Measurements from ENCODE around the gene RBM33. TPM values are rescaled to one million over a fixed set of nuclear protein-coding genes. Genes with fewer than 3 reads are reported as not detected.

The RBM33 gene
- total and polyA plus RNA-seq, 2 of the 4 experiments (the other 2 are of a cell fraction), result 7.3 to 10.8 TPM

DNA sequence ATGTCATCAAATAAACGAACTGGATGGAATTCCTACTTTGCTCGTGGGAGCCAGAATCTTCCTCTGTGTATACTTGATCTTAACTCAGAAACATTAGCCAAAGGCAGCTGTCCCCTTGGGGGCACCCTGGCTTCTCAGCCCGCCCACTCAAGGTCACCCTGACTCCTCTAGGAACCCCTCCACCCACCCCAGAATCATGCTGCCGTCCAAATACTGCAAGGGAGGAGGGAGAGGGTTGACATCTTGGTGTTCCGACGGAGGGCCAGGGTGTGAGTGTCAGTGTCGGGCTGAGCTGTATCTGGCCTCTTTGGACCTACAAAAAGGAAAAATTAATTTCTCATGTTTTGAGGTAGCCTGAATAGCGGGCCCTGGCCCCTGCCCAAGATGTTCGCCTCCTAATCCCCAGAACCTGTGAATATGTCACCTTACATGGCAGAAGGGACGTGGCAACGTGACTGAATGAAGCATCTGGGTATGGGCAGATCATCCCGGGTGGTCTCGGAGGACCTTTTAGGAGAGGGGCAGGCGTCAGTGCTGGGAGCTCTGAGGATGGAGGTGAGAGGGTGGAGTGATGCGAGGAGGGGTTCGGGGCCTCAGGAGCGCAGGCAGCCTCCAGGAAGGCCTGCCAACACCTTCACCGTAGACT, 40.5 kb upstream of the RBM33 start:
- Histone ChIP-seq H4K91ac (ENCODE audit: insufficient read depth, low read depth, low read length) (no peak overlapping the region), H3K9ac (ENCODE audit: low read depth, low read length) (no peak overlapping the region), H2AK9ac (replicated peaks; ENCODE audit: low read depth, low read length, poor library complexity) (no peak overlapping the region), H4K5ac (ENCODE audit: low read depth, low read length) (no peak overlapping the region), H3K4ac (ENCODE audit: low read depth, low read length) (no peak overlapping the region), H2AFZ (replicated peaks; ENCODE audit: low read length, poor library complexity) (no peak overlapping the region), H2BK120ac (ENCODE audit: low read depth, low read length) (no peak overlapping the region), H3K27me3 (ENCODE audit: control insufficient read depth, insufficient read depth, low read length) (peaks cover 8% of the 10 kb centered on the region), H3K4me2 (ENCODE audit: low read depth, low read length) (no peak overlapping the region), H3K23ac (ENCODE audit: low read depth, low read length) (no peak overlapping the region), H3K18ac (ENCODE audit: low read depth, low read length) (no peak overlapping the region), H2BK15ac (ENCODE audit: low read depth, low read length) (no peak overlapping the region), H3K4me3 (ENCODE audit: insufficient read depth, low read depth, low read length) (no peak overlapping the region), H2BK5ac (ENCODE audit: low read depth, low read length, poor library complexity, severe bottlenecking) (no peak overlapping the region), H4K20me1 (ENCODE audit: insufficient read depth, low read length) (no peaks in the 10 kb centered on the region), H3K27ac (ENCODE audit: insufficient read depth, low read length) (no peak overlapping the region), H3K9me1 (ENCODE audit: insufficient read depth, low read length) (no peaks in the 10 kb centered on the region), H3K36me3 (ENCODE audit: control insufficient read depth, insufficient read depth, low read length) (no peaks in the 10 kb centered on the region), H3K14ac (replicated peaks; ENCODE audit: low read depth, low read length) (no peak overlapping the region), H4K8ac (ENCODE audit: low read depth in 2 of 2, low read length in 2 of 2) (no peak overlapping the region), H2BK20ac (ENCODE audit: low read depth, low read length) (no peak overlapping the region), H3K56ac (ENCODE audit: extremely low read depth, insufficient read depth, low read length) (no peak overlapping the region), H3K79me1 (ENCODE audit: low read depth in 1 of 2, low read length in 2 of 2) (no peaks in the 10 kb centered on the region), H2AK5ac (ENCODE audit: low read depth, low read length) (no peak overlapping the region), H3K9me3 (ENCODE audit: control insufficient read depth, insufficient read depth, low read length) (no peaks in the 10 kb centered on the region), H3K4me1 (ENCODE audit: control insufficient read depth, insufficient read depth, low read length) (no peaks in the 10 kb centered on the region)
- no TSS peak for BruUV-seq (replicated peaks)
- ChIA-PET CTCF (no interaction called here), POLR2A (ENCODE audit: unreplicated experiment) (no interaction called here)
- WGBS, 2 experiments (ENCODE audit: extremely low coverage in 2 of 2, insufficient read length in 1 of 2), result 71% methylated on average over 3 of the region's 18 CpGs; no CpG with 5 or more reads in 1 of the 2 experiments
- ATAC-seq (ENCODE audit: low read depth), result no peak
- dilution Hi-C loops (cut with HindIII; ENCODE audit: low sequenced_read_pairs, unreplicated experiment), result no loop called here
- no peak for DNase-seq
- in situ Hi-C loops (cut with MboI; ENCODE audit: low sequenced_read_pairs), result loop anchor here (5.0 to 10.0 kb wide), 2 partner anchors 123 to 151 kb away; no protein-coding TSS in a partner anchor
- intact Hi-C loops (cut with micrococcal nuclease), result no loop called here
- TF ChIP-seq RCOR1 (IDR thresholded peaks at IDR 0.05; ENCODE audit: insufficient replicate concordance, low read length), result no peak
- TF ChIP-seq MXI1 (IDR thresholded peaks at IDR 0.05; ENCODE audit: borderline replicate concordance, low read depth, low read length), result no peak
- TF ChIP-seq NFE2L2 (IDR thresholded peaks at IDR 0.05; ENCODE audit: low read depth, low read length), result no peak
- no peak for TF ChIP-seq CHD1 (IDR thresholded peaks at IDR 0.05; ENCODE audit: low read depth, low read length)
- TF ChIP-seq, protein P1, sequence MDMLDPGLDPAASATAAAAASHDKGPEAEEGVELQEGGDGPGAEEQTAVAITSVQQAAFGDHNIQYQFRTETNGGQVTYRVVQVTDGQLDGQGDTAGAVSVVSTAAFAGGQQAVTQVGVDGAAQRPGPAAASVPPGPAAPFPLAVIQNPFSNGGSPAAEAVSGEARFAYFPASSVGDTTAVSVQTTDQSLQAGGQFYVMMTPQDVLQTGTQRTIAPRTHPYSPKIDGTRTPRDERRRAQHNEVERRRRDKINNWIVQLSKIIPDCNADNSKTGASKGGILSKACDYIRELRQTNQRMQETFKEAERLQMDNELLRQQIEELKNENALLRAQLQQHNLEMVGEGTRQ (IDR thresholded peaks at IDR 0.05; ENCODE audit: low read depth, low read length), result no peak
- no peak for TF ChIP-seq SMC3 (IDR thresholded peaks at IDR 0.05; ENCODE audit: low read depth, low read length)
- TF ChIP-seq CEBPB (IDR thresholded peaks at IDR 0.05; ENCODE audit: low read depth, low read length), result no peak
- TF ChIP-seq, protein P2, sequence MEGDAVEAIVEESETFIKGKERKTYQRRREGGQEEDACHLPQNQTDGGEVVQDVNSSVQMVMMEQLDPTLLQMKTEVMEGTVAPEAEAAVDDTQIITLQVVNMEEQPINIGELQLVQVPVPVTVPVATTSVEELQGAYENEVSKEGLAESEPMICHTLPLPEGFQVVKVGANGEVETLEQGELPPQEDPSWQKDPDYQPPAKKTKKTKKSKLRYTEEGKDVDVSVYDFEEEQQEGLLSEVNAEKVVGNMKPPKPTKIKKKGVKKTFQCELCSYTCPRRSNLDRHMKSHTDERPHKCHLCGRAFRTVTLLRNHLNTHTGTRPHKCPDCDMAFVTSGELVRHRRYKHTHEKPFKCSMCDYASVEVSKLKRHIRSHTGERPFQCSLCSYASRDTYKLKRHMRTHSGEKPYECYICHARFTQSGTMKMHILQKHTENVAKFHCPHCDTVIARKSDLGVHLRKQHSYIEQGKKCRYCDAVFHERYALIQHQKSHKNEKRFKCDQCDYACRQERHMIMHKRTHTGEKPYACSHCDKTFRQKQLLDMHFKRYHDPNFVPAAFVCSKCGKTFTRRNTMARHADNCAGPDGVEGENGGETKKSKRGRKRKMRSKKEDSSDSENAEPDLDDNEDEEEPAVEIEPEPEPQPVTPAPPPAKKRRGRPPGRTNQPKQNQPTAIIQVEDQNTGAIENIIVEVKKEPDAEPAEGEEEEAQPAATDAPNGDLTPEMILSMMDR (conservative IDR thresholded peaks at IDR 0.05; ENCODE audit: low read depth, low read length), result no peak
- no peak for TF ChIP-seq ELK1 (IDR thresholded peaks at IDR 0.05; ENCODE audit: borderline replicate concordance, low read depth, low read length)
